ENCODE results near the gene FOXP2.

FOXP2 gene

GRCh38 chr7:114653364-114654088, 238.9 kb downstream of the FOXP2 start:
- DNase-seq (ENCODE audit: low read depth in 2 of 2), result no peak

DNA sequence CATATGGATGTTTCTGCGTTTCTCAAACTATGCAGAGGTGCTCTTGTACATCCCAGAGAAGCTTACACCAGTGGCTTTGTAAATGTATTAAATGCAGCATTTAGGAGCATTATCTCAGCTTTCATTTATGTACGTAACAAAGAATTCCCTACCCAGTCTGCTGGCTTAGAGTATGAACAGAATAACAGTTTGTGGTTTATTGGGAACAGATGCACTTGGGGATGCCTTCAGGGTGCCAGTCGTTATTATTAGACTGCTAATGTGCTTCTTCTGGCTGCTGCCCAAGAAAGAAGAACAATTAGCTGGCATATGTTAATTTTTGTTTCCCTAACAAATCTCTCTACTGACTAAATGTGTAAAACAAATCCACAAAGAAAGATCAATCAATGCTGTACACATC, 241.9 kb downstream of the FOXP2 start:
- DNase-seq (ENCODE audit: low read depth in 2 of 2), result no peak

DNA sequence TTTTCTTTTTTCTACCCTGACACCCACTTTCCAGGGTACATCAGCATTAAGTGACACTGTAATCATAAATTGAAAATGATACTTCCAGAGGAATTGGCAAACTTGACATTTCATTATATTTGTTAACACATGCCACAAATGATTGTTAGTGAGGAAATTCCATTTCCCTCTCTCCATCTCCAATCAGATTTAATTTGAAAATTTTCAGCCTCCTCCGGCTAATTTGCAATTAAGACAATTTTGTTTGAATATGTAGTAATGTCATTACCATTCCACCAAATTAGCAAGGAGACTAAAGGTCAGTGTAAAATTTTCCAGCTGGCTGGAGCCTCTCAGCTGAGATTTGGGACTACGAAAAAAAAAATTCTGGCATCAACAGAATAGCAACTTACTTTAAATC, 242.7 kb downstream of the FOXP2 start:
- DNase-seq (ENCODE audit: low read depth in 2 of 2), result no peak

DNA sequence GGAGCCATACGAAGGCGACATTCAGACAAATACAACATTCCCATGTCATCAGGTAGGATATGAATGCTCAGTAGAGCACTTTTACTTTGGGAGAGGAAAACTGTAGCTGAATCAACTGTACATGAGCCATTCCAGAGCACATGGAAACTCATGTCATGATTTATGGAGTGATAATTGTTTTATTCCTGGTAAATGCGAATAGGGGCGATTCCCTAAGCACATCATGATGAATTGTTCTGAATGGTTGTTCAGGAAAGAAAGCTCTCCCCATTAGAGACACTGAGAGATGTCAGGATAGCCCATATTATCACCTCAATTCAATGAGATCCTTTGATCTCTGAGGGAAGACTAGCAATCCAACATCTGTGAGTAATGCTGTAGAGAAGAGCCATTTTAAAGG, 243.6 kb downstream of the FOXP2 start:
- DNase-seq (ENCODE audit: low read depth in 2 of 2), result no peak

DNA sequence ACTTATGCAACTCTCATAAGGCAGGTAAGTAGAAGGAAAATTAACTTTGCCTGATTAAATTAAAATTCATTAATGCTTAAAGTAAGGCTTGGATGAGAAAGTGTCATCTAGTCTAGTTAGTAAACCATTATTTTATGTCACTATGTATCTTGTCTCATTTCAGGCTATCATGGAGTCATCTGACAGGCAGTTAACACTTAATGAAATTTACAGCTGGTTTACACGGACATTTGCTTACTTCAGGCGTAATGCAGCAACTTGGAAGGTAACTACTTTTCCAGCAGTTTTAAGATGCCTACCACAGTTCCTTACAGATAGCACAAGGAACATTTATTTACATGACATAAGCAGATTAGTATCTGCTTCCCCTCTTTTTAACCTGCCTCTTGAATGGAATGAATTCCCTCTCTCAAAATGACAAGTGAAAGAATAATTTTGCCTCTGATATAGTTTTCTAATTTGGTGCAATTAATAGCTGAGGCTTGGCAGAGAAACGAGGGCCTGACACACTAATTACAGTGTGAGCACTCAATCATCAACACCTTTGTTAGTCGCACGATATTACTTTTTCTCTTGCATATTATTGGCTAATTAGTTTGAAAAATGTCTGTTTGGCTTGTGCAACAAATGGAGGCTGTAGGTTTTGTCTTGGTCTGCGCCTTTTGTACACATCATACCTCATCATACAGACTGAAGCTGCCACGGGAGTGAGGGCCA, 245.0 kb downstream of the FOXP2 start:
- DNase-seq (ENCODE audit: low read depth in 2 of 2), result no peak

- DNase-seq (ENCODE audit: low read depth in 2 of 2), result no peak
Measured at GRCh38 chr7:114660126-114660486, 245.5 kb downstream of the FOXP2 start.

- DNase-seq (ENCODE audit: low read depth in 2 of 2), result no peak
Measured at GRCh38 chr7:114660753-114661152, 246.1 kb downstream of the FOXP2 start.

GRCh38 chr7:114662002-114662677, 247.5 kb downstream of the FOXP2 start:
- no peak for DNase-seq (ENCODE audit: low read depth in 2 of 2)

DNA sequence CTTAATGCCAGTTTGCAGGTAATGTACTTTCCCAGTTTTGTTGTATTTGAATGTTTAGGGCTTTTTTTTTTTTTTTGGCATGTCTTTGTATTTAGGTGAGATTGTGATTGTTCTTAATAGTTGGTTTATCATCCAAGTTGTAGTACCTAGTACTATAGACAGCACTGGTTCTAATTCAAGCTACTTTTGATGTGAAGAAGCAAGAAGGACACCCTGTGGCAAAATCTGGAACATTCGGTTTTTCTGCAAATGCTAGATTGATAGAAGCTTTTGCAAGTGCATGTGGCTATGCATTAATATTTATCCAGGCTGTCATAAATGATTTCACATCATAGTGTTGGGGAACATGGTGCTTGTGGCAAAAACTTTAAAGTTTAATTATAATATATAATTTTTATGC, 248.9 kb downstream of the FOXP2 start:
- no peak for DNase-seq (ENCODE audit: low read depth in 2 of 2)

- DNase-seq (ENCODE audit: low read depth in 2 of 2), result no peak
Measured at GRCh38 chr7:114670676-114671075, 256.1 kb downstream of the FOXP2 start.

GRCh38 chr7:114671563-114672123, 257.0 kb downstream of the FOXP2 start:
- no peak for DNase-seq (ENCODE audit: low read depth in 2 of 2)

GRCh38 chr7:114678116-114678515, 263.5 kb downstream of the FOXP2 start:
- DNase-seq (ENCODE audit: low read depth in 2 of 2), result no peak

DNA sequence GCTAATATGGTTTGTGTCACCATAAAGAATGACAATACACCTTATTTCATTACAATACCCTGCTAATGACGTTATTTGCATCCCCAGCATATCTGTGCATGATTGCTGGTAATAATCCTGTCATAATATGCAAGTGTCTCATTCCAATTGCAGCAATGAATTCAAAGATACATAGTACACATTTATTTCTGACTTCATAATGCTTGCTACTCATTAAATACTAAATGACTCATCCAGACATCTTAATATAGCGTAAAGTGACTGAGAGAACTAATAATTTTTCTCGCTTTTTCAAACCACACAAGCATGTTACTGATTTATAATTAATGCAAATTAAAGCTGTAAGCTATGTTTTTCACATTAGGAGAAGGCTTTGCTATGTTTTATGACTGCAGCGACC, 272.6 kb downstream of the FOXP2 start:
- no peak for DNase-seq (ENCODE audit: low read depth in 2 of 2)

- no peak for DNase-seq (ENCODE audit: low read depth in 2 of 2)
Measured at GRCh38 chr7:114688443-114689055, 273.9 kb downstream of the FOXP2 start.

DNA sequence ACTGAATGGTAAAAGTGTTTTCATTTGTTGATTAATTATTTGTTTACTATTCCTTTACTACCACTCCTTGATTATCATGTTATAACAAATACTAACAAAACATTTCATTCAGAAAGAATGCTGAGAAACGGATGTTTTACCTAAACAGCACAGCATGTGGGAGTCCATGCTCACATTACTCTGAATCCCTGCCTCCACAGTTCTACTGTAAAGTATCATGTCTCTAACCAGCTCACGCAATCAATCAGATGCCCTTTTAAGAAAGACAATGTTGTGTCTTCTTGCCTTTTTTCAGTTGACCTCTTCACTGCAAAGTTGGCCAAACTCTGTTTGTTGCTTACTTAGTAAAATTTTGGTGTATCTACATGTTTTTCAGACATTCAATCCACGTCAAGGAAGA, 274.8 kb downstream of the FOXP2 start:
- no peak for DNase-seq (ENCODE audit: low read depth in 2 of 2)

DNA sequence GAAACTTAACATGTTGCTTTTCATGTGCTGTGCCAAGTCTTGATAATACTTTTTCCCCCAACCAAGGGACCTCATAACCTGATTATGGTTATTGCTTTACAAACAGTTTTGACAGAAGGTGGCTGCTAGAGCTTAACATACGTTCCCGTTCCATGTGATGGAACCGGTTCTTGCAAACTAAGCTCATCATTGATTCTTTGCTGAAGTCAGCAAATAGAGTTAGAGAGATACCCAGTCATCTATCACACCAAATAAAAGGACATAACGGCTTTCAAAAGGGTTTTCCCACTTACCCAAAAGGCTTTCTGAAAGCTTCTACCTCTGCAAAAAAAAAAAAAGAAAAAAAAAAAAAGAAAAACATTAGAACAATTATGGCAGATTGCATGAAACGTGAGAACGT, 277.0 kb downstream of the FOXP2 start:
- no peak for DNase-seq (ENCODE audit: low read depth in 2 of 2)

DNA sequence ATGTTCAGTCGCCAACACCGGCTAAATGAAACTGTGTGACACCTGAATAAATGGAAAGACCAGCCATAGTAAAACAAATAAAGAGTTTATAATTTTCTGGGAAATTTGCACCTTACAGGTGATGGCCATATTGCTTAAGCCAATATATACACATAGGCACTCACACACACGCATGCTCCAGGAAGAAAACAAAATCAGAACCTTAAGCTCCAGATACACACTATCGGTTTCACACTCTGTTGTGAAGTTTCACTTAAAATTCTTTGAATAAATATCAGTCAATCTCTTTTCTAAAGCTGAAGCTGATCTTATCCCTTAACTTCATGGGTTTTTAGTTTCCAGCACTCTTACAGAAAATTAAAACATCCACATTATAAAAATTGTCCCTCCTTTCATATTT, 280.6 kb downstream of the FOXP2 start:
- no peak for DNase-seq (ENCODE audit: low read depth in 2 of 2)

GRCh38 chr7:114700247-114700928, 285.8 kb downstream of the FOXP2 start:
- no peak for DNase-seq (ENCODE audit: low read depth in 2 of 2)

DNA sequence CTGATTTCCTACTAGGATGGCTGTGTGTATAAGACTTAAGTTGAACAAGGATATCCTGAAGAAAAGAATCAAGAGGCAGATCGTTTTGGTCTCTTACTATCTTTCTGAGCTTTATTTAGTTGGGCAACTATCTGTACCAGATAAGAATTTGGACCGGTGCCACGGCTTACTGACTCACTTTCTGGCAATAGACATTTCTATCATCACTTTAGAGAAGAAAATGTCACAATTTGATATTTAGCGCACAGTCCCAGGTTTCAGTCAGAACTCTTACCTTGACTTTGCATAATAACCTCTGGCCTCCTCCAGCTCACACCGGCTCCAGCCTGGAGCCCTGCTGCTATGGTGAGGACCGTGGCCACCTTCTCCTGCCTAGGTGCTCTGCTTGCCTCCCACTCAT, 289.1 kb downstream of the FOXP2 start:
- DNase-seq (ENCODE audit: low read depth in 2 of 2), result no peak

GRCh38 chr7:114708646-114709045, 294.0 kb downstream of the FOXP2 start:
- DNase-seq (ENCODE audit: low read depth in 2 of 2), result no peak

DNA sequence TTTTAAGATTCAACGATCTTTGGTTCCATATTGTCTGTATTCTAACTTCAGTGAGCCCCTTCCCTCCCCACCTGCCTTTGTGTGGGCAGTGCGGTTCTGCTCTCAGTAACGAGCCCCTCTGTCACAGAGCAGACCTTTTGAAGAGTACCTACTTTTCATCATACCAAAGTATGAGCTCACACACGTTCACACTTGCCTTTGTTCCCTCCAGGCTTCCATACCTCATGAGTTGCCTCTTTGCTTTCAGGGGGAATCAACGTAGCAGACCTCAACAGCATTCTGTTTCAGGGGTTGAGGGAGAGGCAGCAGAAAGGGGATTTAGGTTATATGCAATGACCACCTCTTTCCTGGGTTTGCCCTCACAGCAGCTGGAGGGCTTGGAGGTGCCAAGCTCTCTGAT, 295.9 kb downstream of the FOXP2 start:
- no peak for DNase-seq (ENCODE audit: low read depth in 2 of 2)

DNA sequence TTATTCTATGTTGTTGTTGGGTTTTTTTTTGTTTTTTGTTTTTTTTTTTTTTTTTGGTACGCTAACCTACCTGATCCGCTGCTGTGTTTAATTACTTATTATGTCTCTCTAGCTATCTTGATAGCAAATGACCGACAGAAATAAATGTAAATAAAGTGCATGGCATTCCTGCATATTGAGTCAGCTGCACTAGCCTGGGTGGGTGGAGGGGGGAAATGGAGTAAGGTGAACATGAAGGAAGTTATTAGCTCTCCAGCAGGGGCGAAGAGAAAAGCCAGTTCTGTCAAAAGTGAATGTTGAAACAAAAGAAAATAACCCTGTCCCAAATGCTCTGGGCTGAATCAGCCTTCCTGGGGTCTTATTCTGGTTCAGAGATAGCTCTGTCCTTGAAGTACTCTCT, 296.6 kb downstream of the FOXP2 start:
- DNase-seq (ENCODE audit: low read depth in 2 of 2), result no peak

Measured in stimulated activated CD8-positive, alpha-beta memory T cell treated with anti-CD3 and anti-CD28 coated beads, Interleukin-2, amount 100 ng/mL, for 48 hours (primary cell).